ENCODE measurements around the gene MYZAP. TPM values are rescaled to one million over a fixed set of nuclear protein-coding genes. Genes with fewer than 3 reads are reported as not detected.

The MYZAP gene
- total and polyA plus RNA-seq, 2 of the 4 experiments (the other 2 are of a cell fraction), result not detected

DNA sequence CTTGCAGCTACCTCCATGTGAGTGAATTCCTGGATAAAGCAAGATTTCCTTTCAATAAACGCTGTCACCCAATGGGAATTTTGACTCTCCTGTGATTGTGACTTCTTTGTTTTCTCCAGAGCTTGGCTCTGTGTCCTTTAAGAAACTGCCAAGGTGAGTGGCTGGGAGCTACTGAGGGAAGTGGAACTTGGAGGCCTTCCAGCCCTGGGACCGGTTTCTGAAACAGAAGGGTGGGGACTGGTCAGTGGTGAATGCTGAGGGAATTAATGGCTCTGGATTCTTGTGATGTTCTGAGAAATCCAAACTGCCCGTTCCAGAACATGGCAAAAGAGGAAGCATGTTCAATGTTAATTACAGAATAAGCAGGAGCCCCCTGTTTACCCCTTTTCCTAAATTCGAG is 41.1 kb upstream of the MYZAP start:
- no peak overlapping the region for H3K4ac ChIP-seq (ENCODE audit: low read depth, low read length)
- H3K27ac ChIP-seq (ENCODE audit: insufficient read depth, low read length), result no peak overlapping the region
- no peak overlapping the region for H2AFZ ChIP-seq (replicated peaks; ENCODE audit: low read length, poor library complexity)
- H3K23ac ChIP-seq (ENCODE audit: low read depth, low read length), result no peak overlapping the region
- DNase-seq, result no peak
- intact Hi-C loops (cut with micrococcal nuclease), result no loop called here
- ATAC-seq (ENCODE audit: low read depth), result no peak
- no peak overlapping the region for H2AK5ac ChIP-seq (ENCODE audit: low read depth, low read length)
- H3K79me1 ChIP-seq (ENCODE audit: low read depth in 1 of 2, low read length in 2 of 2), result no peaks in the 10 kb centered on the region
- no peak overlapping the region for H4K8ac ChIP-seq (ENCODE audit: low read depth in 2 of 2, low read length in 2 of 2)
- no peak overlapping the region for H3K4me3 ChIP-seq (ENCODE audit: insufficient read depth, low read depth, low read length)
- no TSS peak for BruUV-seq (replicated peaks)
- 60% methylated on average over 1 of the region's 4 CpGs; no CpG with 5 or more reads in 1 of the 2 experiments for WGBS, 2 experiments (ENCODE audit: extremely low coverage in 2 of 2, insufficient read length in 1 of 2)
- no peak overlapping the region for H3K9ac ChIP-seq (ENCODE audit: low read depth, low read length)
- peak overlapping the region; percentile 83; the same call in 1 of the 3 replicates for H2BK15ac ChIP-seq (ENCODE audit: low read depth, low read length)
- ChIA-PET CTCF (interaction anchor here (1.0 kb wide), 1 partner anchor 8 kb away, joined by 4 read pairs; no protein-coding TSS in a partner anchor), POLR2A (ENCODE audit: unreplicated experiment) (no interaction called here)
- no peak overlapping the region for H3K56ac ChIP-seq (ENCODE audit: extremely low read depth, insufficient read depth, low read length)
- H3K4me1 ChIP-seq (ENCODE audit: control insufficient read depth, insufficient read depth, low read length), result peaks cover 8% of the 10 kb centered on the region
- H3K27me3 ChIP-seq (ENCODE audit: control insufficient read depth, insufficient read depth, low read length), result peaks cover 5% of the 10 kb centered on the region; the same call in 1 of the 2 replicates
- H4K20me1 ChIP-seq (ENCODE audit: insufficient read depth, low read length), result no peaks in the 10 kb centered on the region
- no peak for TF ChIP-seq MAFK (IDR thresholded peaks at IDR 0.05; ENCODE audit: low read depth, low read length)
- no peak for TF ChIP-seq CEBPB (IDR thresholded peaks at IDR 0.05; ENCODE audit: low read depth, low read length)
- TF ChIP-seq FOS (IDR thresholded peaks at IDR 0.05; ENCODE audit: low read depth, low read length), result no peak
- TF ChIP-seq, protein P1, sequence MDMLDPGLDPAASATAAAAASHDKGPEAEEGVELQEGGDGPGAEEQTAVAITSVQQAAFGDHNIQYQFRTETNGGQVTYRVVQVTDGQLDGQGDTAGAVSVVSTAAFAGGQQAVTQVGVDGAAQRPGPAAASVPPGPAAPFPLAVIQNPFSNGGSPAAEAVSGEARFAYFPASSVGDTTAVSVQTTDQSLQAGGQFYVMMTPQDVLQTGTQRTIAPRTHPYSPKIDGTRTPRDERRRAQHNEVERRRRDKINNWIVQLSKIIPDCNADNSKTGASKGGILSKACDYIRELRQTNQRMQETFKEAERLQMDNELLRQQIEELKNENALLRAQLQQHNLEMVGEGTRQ (IDR thresholded peaks at IDR 0.05; ENCODE audit: low read depth, low read length), result no peak
- TF ChIP-seq SMC3 (IDR thresholded peaks at IDR 0.05; ENCODE audit: low read depth, low read length), result no peak
- TF ChIP-seq CHD1 (IDR thresholded peaks at IDR 0.05; ENCODE audit: low read depth, low read length), result no peak
- no peak for TF ChIP-seq MAZ (IDR thresholded peaks at IDR 0.05; ENCODE audit: borderline replicate concordance, low read depth, low read length)
- no peak for TF ChIP-seq RCOR1 (IDR thresholded peaks at IDR 0.05; ENCODE audit: insufficient replicate concordance, low read length)
- no peak for TF ChIP-seq MXI1 (IDR thresholded peaks at IDR 0.05; ENCODE audit: borderline replicate concordance, low read depth, low read length)
- TF ChIP-seq BHLHE40 (IDR thresholded peaks at IDR 0.05; ENCODE audit: low read depth, low read length), result no peak
- TF ChIP-seq RFX5 (IDR thresholded peaks at IDR 0.05; ENCODE audit: low read depth, low read length), result no peak
- TF ChIP-seq, protein P2, sequence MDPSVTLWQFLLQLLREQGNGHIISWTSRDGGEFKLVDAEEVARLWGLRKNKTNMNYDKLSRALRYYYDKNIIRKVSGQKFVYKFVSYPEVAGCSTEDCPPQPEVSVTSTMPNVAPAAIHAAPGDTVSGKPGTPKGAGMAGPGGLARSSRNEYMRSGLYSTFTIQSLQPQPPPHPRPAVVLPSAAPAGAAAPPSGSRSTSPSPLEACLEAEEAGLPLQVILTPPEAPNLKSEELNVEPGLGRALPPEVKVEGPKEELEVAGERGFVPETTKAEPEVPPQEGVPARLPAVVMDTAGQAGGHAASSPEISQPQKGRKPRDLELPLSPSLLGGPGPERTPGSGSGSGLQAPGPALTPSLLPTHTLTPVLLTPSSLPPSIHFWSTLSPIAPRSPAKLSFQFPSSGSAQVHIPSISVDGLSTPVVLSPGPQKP (IDR thresholded peaks at IDR 0.05; ENCODE audit: borderline replicate concordance, low read depth, low read length), result no peak
- TF ChIP-seq CTCF (conservative IDR thresholded peaks at IDR 0.05; ENCODE audit: low read depth, low read length), result no peak
- no peak for TF ChIP-seq POLR2A (IDR thresholded peaks at IDR 0.05; ENCODE audit: low read depth, low read length)
- H3K9me1 ChIP-seq (ENCODE audit: insufficient read depth, low read length), result peaks cover 15% of the 10 kb centered on the region
- H4K91ac ChIP-seq (ENCODE audit: insufficient read depth, low read depth, low read length), result no peak overlapping the region; the same call in 1 of the 2 replicates
- no peaks in the 10 kb centered on the region for H3K36me3 ChIP-seq (ENCODE audit: control insufficient read depth, insufficient read depth, low read length)
- no peaks in the 10 kb centered on the region for H3K9me3 ChIP-seq (ENCODE audit: control insufficient read depth, insufficient read depth, low read length)
- dilution Hi-C loops (cut with HindIII; ENCODE audit: low sequenced_read_pairs, unreplicated experiment), result no loop called here
- in situ Hi-C loops (cut with MboI; ENCODE audit: low sequenced_read_pairs), result no loop called here
- no peak overlapping the region for H3K14ac ChIP-seq (replicated peaks; ENCODE audit: low read depth, low read length)
- H4K5ac ChIP-seq (ENCODE audit: low read depth, low read length), result no peak overlapping the region
- peak overlapping the region; percentile 95; the same call in 1 of the 2 replicates for H2BK120ac ChIP-seq (ENCODE audit: low read depth, low read length)
- H2BK20ac ChIP-seq (ENCODE audit: low read depth, low read length), result no peak overlapping the region
- H3K4me2 ChIP-seq (ENCODE audit: low read depth, low read length), result no peak overlapping the region
- no peak overlapping the region for H3K18ac ChIP-seq (ENCODE audit: low read depth, low read length)
- H2AK9ac ChIP-seq (replicated peaks; ENCODE audit: low read depth, low read length, poor library complexity), result no peak overlapping the region
- no peak overlapping the region for H2BK5ac ChIP-seq (ENCODE audit: low read depth, low read length, poor library complexity, severe bottlenecking)
